ENCODE measurements around the gene PLXNA3. TPM values are rescaled to one million over a fixed set of nuclear protein-coding genes. Genes with fewer than 3 reads are reported as not detected.
A peak's percentile ranks its signal among the peaks of the same experiment; 100 is the strongest.

The PLXNA3 gene
- total and polyA plus RNA-seq, 2 donors from 2014 or later, result 4.9 to 40.5 TPM

DNA sequence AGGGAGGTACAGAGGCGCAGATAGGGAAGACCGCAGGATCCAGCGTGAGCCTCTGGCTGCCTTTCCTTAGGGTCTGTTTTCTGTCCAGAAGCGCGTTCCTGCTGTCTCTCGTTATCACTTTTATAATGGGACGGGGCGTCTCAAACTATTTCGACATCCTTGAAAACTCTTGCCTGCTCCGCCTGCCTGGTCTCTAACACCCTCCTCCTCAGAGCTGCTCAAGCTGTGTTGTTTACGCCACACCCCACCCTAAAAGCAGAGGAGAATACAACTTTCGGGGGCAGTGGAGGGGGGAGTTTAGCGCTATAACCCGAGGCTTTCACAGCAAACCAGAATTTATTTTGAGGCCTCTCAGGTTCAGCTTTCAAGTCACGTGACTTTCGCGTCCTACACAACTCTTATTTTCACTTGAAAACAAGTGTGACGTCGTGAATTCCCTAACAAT, 58.6 kb downstream of the PLXNA3 start:
- no peak for FAIRE-seq

DNA sequence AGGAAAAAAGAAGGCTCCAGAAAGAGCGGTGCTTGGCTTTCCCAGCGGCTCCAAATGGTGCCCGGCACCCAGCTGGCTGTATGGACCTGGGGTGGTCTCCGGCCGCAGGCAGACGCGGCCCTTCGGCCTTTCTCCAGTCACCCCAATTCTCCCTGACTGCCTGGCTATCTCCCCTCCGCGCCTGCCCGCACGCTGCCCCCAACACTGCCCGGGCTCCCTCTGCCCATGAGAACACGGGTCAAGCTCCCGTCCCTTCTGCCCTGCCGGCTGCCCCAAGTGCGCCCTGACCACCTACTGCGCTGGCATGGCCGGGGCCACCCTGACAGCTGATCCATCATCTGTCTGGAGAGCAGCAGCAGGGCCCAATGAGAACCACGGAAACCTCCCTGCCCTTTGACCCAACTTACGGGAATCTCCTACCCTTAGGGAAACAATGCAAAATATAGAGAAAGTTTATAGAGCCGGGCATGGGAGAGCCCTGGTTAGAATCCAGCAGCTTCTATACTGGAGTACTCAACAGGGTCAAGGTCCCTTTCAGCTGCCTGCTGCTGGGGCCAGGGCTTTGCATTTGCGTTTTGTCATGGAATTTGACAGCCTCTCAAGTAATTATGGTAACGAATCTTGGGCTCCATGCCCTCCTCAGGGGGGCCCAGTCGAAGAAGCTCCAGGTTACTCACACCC, 59.2 kb downstream of the PLXNA3 start:
- H3K27ac ChIP-seq (ENCODE audit: low read depth in 2 of 2, low read length in 2 of 2), result peak overlapping the region; percentile 84 to 94
- H3K9me3 ChIP-seq (ENCODE audit: control insufficient read depth in 2 of 3, insufficient read depth in 1 of 3, low read length in 3 of 3), result no peaks in the 10 kb centered on the region
- H3K9ac ChIP-seq (ENCODE audit: low read length in 3 of 3), result peak overlapping the region in 2 of 3 donors; percentile 71 to 73
- H3K4me3 ChIP-seq (ENCODE audit: low read length in 3 of 3), result peak overlapping the region in 2 of 3 donors; percentile 75 to 76
- intact Hi-C loops (cut with DNase I), result no loop called here
- no peaks in the 10 kb centered on the region for H3K27me3 ChIP-seq (ENCODE audit: control insufficient read depth, insufficient read depth, low read length)
- peaks cover 2 to 10% (median 3%) of the 10 kb centered on the region in 3 donors for H3K4me1 ChIP-seq (ENCODE audit: control insufficient read depth in 2 of 3, insufficient read depth in 2 of 3, low read depth in 1 of 3, low read length in 3 of 3)
- no peak for FAIRE-seq
- peak in 3 of 5 donors; percentile 25 to 75 (median 52) for DNase-seq
- TF ChIP-seq, protein P1, sequence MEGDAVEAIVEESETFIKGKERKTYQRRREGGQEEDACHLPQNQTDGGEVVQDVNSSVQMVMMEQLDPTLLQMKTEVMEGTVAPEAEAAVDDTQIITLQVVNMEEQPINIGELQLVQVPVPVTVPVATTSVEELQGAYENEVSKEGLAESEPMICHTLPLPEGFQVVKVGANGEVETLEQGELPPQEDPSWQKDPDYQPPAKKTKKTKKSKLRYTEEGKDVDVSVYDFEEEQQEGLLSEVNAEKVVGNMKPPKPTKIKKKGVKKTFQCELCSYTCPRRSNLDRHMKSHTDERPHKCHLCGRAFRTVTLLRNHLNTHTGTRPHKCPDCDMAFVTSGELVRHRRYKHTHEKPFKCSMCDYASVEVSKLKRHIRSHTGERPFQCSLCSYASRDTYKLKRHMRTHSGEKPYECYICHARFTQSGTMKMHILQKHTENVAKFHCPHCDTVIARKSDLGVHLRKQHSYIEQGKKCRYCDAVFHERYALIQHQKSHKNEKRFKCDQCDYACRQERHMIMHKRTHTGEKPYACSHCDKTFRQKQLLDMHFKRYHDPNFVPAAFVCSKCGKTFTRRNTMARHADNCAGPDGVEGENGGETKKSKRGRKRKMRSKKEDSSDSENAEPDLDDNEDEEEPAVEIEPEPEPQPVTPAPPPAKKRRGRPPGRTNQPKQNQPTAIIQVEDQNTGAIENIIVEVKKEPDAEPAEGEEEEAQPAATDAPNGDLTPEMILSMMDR (IDR thresholded peaks at IDR 0.05; ENCODE audit: borderline replicate concordance, extremely low read depth, insufficient read depth), result no peak
- H3K36me3 ChIP-seq (ENCODE audit: control insufficient read depth in 2 of 3, insufficient read depth in 3 of 3, low read length in 3 of 3), result peaks cover 0 to 3% (median 0%) of the 10 kb centered on the region in 3 donors

More for the DNA sequence above, 58.6 kb downstream of the PLXNA3 start:
- Histone ChIP-seq H3K9me3 (ENCODE audit: control insufficient read depth in 2 of 3, insufficient read depth in 1 of 3, low read length in 3 of 3) (no peaks in the 10 kb centered on the region), H3K36me3 (ENCODE audit: control insufficient read depth in 2 of 3, insufficient read depth in 3 of 3, low read length in 3 of 3) (peaks cover 0 to 3% (median 0%) of the 10 kb centered on the region in 3 donors), H3K9ac (ENCODE audit: low read length in 3 of 3) (peak overlapping the region; percentile 58 to 73 (median 71)), H3K4me1 (ENCODE audit: control insufficient read depth in 2 of 3, insufficient read depth in 2 of 3, low read depth in 1 of 3, low read length in 3 of 3) (peaks cover 2 to 10% (median 3%) of the 10 kb centered on the region in 3 donors), H3K27ac (ENCODE audit: low read depth in 2 of 2, low read length in 2 of 2) (peak overlapping the region; percentile 84 to 94), H3K4me3 (ENCODE audit: low read length in 3 of 3) (peak overlapping the region; percentile 71 to 76 (median 75)), H3K27me3 (ENCODE audit: control insufficient read depth, insufficient read depth, low read length) (no peaks in the 10 kb centered on the region)
- TF ChIP-seq, protein P1 (IDR thresholded peaks at IDR 0.05; ENCODE audit: borderline replicate concordance, extremely low read depth, insufficient read depth), result no peak
- intact Hi-C loops (cut with DNase I), result no loop called here
- peak in 3 of 5 donors; percentile 63 to 92 (median 83) for DNase-seq

DNA sequence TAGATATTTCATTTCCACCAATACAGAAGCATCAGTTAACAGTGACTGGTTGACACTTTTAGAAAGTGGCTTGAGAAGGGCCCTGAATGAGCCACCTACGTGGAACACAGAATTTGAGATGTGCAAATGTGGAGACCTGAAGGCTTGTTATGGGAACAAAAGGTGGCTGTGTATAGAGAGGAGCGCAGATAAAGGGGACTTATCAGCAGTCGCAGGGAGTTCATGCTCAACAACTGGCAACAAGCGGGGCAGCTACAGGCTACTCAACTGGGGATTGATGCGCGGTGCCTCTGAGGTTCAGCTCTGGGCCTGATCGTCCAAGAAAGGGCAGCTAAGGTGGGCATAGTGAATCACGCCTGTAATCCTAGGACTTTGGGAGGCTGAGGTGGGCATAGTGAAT, 61.3 kb downstream of the PLXNA3 start:
- H3K27ac ChIP-seq (ENCODE audit: low read depth in 2 of 2, low read length in 2 of 2), result no peak overlapping the region
- no peak overlapping the region for H3K9ac ChIP-seq (ENCODE audit: low read length in 3 of 3)
- no peaks in the 10 kb centered on the region for H3K36me3 ChIP-seq (ENCODE audit: control insufficient read depth in 2 of 3, insufficient read depth in 3 of 3, low read length in 3 of 3)
- no peaks in the 10 kb centered on the region for H3K27me3 ChIP-seq (ENCODE audit: control insufficient read depth, insufficient read depth, low read length)
- H3K4me1 ChIP-seq (ENCODE audit: control insufficient read depth in 2 of 3, insufficient read depth in 2 of 3, low read depth in 1 of 3, low read length in 3 of 3), result peaks cover 2 to 10% (median 3%) of the 10 kb centered on the region in 3 donors
- no peaks in the 10 kb centered on the region for H3K9me3 ChIP-seq (ENCODE audit: control insufficient read depth in 2 of 3, insufficient read depth in 1 of 3, low read length in 3 of 3)
- FAIRE-seq (no peak), DNase-seq (no peak)
- intact Hi-C loops (cut with DNase I), result no loop called here
- TF ChIP-seq, protein P1 (IDR thresholded peaks at IDR 0.05; ENCODE audit: borderline replicate concordance, extremely low read depth, insufficient read depth), result no peak
- H3K4me3 ChIP-seq (ENCODE audit: low read length in 3 of 3), result no peak overlapping the region
